ENCODE measurements around the gene C12orf76. TPM values are rescaled to one million over a fixed set of nuclear protein-coding genes. Genes with fewer than 3 reads are reported as not detected.
A peak's percentile ranks its signal among the peaks of the same experiment; 100 is the strongest.

C12orf76 gene
- total RNA-seq, 1 donor from 2014 or later = 24.4 TPM

DNA sequence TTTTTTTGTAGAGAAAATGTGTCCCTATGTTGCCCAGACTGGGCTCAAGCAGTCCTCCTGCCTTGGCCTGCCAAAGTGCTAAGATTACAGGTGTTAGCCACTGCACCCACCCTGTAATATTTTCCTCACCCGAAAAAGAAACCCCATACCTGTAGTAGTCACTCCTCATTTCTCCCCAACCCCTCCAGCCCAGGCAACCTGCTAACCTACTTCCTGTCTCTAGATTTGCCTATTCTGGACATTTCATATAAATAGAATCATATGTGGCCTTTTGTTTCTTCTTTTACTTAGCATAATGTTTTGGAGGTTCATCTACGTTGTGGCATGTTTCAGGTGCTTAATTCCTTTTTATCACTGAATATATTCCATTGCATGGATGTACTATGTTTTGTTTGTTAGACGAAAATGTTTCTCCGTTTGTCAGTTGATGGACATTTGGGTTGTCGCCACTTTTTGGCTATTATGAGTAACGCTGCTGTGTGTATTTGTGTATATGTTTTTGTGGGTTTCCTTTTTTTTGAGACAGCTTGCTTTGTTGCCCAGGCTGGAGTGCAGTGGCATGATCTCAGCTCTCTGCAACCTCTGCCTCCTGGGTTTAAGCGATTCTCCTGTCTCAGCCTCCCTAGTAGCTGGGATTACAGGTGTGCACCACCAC lies 42.9 kb downstream of the C12orf76 start:
- H3K27ac Mint-ChIP-seq (ENCODE audit: unreplicated experiment) = peak overlapping the region; percentile 48
- no peaks in the 10 kb centered on the region for H3K36me3 Mint-ChIP-seq (ENCODE audit: low read depth)
- TF ChIP-seq, protein P1, sequence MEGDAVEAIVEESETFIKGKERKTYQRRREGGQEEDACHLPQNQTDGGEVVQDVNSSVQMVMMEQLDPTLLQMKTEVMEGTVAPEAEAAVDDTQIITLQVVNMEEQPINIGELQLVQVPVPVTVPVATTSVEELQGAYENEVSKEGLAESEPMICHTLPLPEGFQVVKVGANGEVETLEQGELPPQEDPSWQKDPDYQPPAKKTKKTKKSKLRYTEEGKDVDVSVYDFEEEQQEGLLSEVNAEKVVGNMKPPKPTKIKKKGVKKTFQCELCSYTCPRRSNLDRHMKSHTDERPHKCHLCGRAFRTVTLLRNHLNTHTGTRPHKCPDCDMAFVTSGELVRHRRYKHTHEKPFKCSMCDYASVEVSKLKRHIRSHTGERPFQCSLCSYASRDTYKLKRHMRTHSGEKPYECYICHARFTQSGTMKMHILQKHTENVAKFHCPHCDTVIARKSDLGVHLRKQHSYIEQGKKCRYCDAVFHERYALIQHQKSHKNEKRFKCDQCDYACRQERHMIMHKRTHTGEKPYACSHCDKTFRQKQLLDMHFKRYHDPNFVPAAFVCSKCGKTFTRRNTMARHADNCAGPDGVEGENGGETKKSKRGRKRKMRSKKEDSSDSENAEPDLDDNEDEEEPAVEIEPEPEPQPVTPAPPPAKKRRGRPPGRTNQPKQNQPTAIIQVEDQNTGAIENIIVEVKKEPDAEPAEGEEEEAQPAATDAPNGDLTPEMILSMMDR (conservative IDR thresholded peaks at IDR 0.05) = no peak
- peak overlapping the region; percentile 26 for H3K4me3 Mint-ChIP-seq
- H3K4me1 Mint-ChIP-seq = no peaks in the 10 kb centered on the region
- H3K9me3 Mint-ChIP-seq = no peaks in the 10 kb centered on the region
- H3K27me3 Mint-ChIP-seq (ENCODE audit: low read depth) = peaks cover 6% of the 10 kb centered on the region
- no peak for DNase-seq (ENCODE audit: low read depth, low spot score)

DNA sequence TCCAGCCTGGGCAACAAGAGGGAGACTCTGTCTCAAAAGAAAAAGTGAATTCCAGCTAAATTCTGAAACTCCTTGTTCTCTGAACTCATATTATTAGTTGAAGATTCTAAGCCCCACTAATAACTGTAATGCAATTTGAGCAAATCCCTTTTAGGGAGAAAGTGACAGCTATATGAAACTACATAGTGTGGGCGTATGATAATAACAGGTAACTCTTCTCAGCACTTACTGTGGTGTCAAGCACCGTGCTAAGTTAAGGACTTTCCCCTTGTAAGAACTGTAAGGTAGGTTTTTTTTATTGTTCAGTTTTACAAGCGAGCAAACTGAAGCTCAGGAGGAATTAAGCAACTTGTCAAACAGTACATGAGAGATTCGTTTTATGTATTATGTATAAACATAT lies 43.7 kb downstream of the C12orf76 start:
- no peaks in the 10 kb centered on the region for H3K36me3 Mint-ChIP-seq (ENCODE audit: low read depth)
- TF ChIP-seq, protein P1 (conservative IDR thresholded peaks at IDR 0.05) = no peak
- H3K9me3 Mint-ChIP-seq = no peaks in the 10 kb centered on the region
- no peak for DNase-seq (ENCODE audit: low read depth, low spot score)
- no peak overlapping the region for H3K4me3 Mint-ChIP-seq
- H3K4me1 Mint-ChIP-seq = peaks cover 6% of the 10 kb centered on the region
- peaks cover 13% of the 10 kb centered on the region for H3K27me3 Mint-ChIP-seq (ENCODE audit: low read depth)
- H3K27ac Mint-ChIP-seq (ENCODE audit: unreplicated experiment) = no peak overlapping the region

DNA sequence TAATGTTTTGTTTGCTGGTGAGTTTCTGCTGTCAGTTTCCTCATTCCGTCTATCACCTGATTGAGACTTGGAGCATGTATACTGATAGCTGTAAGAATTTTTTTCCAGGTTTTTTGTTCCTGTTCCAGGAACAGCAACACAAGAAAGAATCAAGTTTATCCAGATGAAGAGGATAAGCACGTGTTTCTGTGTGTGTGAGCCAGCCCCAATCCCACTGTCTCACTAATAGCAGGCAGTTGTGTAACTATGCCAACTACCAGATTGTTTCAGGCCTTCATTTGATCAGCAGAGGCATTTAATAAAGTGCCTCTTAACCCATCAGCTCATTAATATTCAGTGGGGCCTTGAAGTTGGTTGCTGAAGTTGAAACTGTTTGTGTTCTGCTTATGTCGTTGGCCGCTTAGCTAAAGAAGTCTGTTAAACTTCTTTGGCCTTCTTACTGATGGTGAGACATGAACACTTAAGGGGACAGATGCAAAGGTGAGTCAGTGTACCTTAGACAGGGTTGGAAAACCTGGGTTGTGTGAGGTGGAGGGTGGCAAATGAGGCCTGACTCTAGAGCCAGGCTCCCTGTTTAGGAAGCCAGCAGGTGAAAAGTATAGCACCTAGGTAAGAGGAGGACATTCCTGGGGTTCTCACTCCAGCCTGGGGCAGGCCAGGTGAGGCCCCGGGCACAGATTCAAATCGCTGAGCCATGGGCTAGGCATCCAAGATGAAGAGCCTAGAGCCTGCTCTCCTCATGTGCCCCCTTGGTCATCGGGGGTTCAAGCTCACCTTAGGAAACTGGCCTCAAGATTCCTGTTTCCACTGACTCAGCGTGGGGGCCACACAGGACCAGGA lies 45.4 kb downstream of the C12orf76 start:
- no peaks in the 10 kb centered on the region for H3K9me3 Mint-ChIP-seq
- peak overlapping the region; percentile 44 for H3K4me3 Mint-ChIP-seq
- H3K36me3 Mint-ChIP-seq (ENCODE audit: low read depth) = no peaks in the 10 kb centered on the region
- no peak overlapping the region for H3K27ac Mint-ChIP-seq (ENCODE audit: unreplicated experiment)
- peaks cover 17% of the 10 kb centered on the region for H3K4me1 Mint-ChIP-seq
- TF ChIP-seq, protein P1 (conservative IDR thresholded peaks at IDR 0.05) = no peak
- no peak for DNase-seq (ENCODE audit: low read depth, low spot score)
- peaks cover 15% of the 10 kb centered on the region for H3K27me3 Mint-ChIP-seq (ENCODE audit: low read depth)

DNA sequence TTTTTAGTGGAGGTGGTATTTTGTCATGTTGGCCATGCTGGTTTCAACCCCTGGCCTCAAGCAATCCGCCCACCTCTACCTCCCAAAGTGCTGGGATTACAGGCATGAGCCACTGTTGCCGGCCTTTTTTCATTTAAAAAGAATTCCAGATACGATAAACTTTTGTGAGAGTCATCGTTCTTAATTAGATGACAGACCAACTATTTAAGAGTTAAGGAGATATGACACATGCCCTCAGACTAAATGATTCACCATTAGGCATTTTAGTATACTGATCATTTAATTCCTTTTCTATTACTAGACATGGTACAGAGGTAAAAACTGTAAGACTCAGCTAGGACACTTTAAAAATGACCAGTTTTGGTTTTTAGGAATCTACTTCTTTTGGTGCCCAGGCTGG lies 46.7 kb downstream of the C12orf76 start:
- Mint-ChIP-seq H3K4me1 (peaks cover 23% of the 10 kb centered on the region), H3K4me3 (peak overlapping the region; percentile 72), H3K9me3 (no peaks in the 10 kb centered on the region), H3K36me3 (ENCODE audit: low read depth) (no peaks in the 10 kb centered on the region), H3K27ac (ENCODE audit: unreplicated experiment) (no peak overlapping the region), H3K27me3 (ENCODE audit: low read depth) (peaks cover 15% of the 10 kb centered on the region)
- TF ChIP-seq, protein P1 (conservative IDR thresholded peaks at IDR 0.05) = no peak
- DNase-seq (ENCODE audit: low read depth, low spot score) = no peak

DNA sequence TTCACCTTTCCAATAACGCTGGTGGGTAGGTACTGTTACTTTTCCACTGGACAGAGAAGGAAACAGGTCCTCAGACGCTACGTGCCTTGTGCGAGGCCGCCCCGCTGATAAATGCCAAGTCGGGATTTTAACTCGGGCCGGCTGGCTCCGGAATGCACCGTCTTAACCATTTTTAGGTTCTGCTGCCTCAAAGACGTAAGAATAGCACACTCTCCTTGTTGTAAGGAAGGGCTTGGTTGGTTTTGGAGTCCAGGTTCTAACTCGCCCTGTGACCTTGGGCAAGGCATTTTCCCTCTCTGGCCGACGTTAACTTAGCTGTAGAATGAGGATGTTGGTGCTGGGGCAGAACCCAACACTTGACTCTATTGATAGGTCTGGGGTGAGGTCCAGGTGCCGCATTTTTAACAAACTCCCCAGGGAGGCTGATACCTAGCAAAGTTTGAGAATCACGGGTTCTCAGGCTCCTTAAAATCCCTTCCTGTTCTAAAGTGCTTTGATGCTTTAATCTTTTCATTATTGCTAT lies 48.3 kb downstream of the C12orf76 start:
- Mint-ChIP-seq H3K36me3 (ENCODE audit: low read depth) (no peaks in the 10 kb centered on the region), H3K4me1 (peaks cover 34% of the 10 kb centered on the region), H3K27me3 (ENCODE audit: low read depth) (peaks cover 15% of the 10 kb centered on the region), H3K4me3 (peak overlapping the region; percentile 95), H3K9me3 (no peaks in the 10 kb centered on the region), H3K27ac (ENCODE audit: unreplicated experiment) (peak overlapping the region; percentile 20)
- no peak for DNase-seq (ENCODE audit: low read depth, low spot score)
- TF ChIP-seq, protein P1 (conservative IDR thresholded peaks at IDR 0.05) = no peak
